A549 (cell line): ENCODE data around the gene NLRP4. TPM values are rescaled to one million over a fixed set of nuclear protein-coding genes. Genes with fewer than 3 reads are reported as not detected.

Source experiments
- ATAC-seq, 2 experiments: fragments of 200-7000 bp in 1 of 2; fragments of >200 bp in 1 of 2; cut with Nextera tagmentation in 1 of 2; cut with Tn5 transposase in 1 of 2; 3 replicates each; pipeline versions ENCODE4 v1.8.0 to v1.9.1; 2018 to 2020; ENCODE audit warnings: mild to moderate bottlenecking in 1 of 2, moderate library complexity in 1 of 2
- CTCF ChIA-PET: fragments of 300-600 bp; sonication (Branson Sonifier 250); formaldehyde crosslinking; extraction: SDS; loops from one replicate; lab custom pipeline; 2021; ENCODE audit warnings: antibody characterized with exemption, inconsistent platforms; lab: Yijun Ruan, JAX
- POLR2A ChIA-PET: fragments of 350-600 bp; formaldehyde crosslinking; extraction: SDS; loops from one replicate; lab custom pipeline; 2021; ENCODE audit warnings: antibody characterized with exemption, inconsistent platforms; lab: Yijun Ruan, JAX
- DNase-seq, 2 experiments: peaks; one replicate each; pipeline versions ENCODE4 v3.0.0 to v3.0.0-alpha.2; 2011 to 2016; ENCODE audit warnings: low read depth in 1 of 2, low spot score in 1 of 2
- FAIRE-seq: peaks from 2 replicates; lab custom pipeline; 2011; peaks lifted over from hg19 to GRCh38; lab: Jason Lieb, UNC
- H3K27ac ChIP-seq, 2 experiments: fragments of >200 bp; sonication (Bioruptor Twin); formaldehyde crosslinking; 3 replicates each; pipeline ENCODE4 v1.5.1; 2016 to 2017
- H3K4me1 ChIP-seq: fragments of >200 bp; sonication (Bioruptor Twin); formaldehyde crosslinking; 3 replicates; pipeline ENCODE4 v1.6.1; 2016
- H3K4me2 ChIP-seq: fragments of >200 bp; sonication (Bioruptor Twin); formaldehyde crosslinking; 3 replicates; pipeline ENCODE4 v1.6.1; 2016
- H3K4me3 ChIP-seq: fragments of >200 bp; sonication (Bioruptor Twin); formaldehyde crosslinking; 3 replicates; pipeline ENCODE4 v1.5.1; 2016
- H3K9me3 ChIP-seq: fragments of >200 bp; sonication (Bioruptor Twin); formaldehyde crosslinking; 3 replicates; pipeline ENCODE4 v1.6.1; 2016
- BCL3 ChIP-seq: fragments of >200 bp; sonication (Bioruptor Twin); formaldehyde crosslinking; IDR thresholded peaks from 3 replicates; pipeline ENCODE4 v1.6.1; 2016
- BHLHE40 ChIP-seq: IDR thresholded peaks from 2 replicates; pipeline ENCODE4 v1.6.1; 2012; ENCODE audit warnings: low read depth, low read length, inconsistent platforms
- CBX2 ChIP-seq: fragments of 200-600 bp; sonication (generic); IDR thresholded peaks from 2 replicates; pipeline ENCODE4 v1.6.1; 2016; ENCODE audit warnings: low read depth, mild to moderate bottlenecking, borderline replicate concordance
- EHF ChIP-seq: fragments of 250-450 bp; sonication (Bioruptor Pico); IDR thresholded peaks from 2 replicates; pipeline ENCODE4 v1.5.0; 2020; ENCODE audit warnings: mild to moderate bottlenecking
- ELK1 ChIP-seq: fragments of 150-350 bp; IDR thresholded peaks from 2 replicates; pipeline ENCODE4 v1.6.1; 2014; ENCODE audit warnings: low read depth, mild to moderate bottlenecking, low read length
- FOSB ChIP-seq: fragments of 250-450 bp; sonication (Bioruptor Pico); IDR thresholded peaks from 2 replicates; pipeline ENCODE4 v1.5.0; 2020; ENCODE audit warnings: mild to moderate bottlenecking, moderate library complexity
- FOSL2 ChIP-seq, 2 experiments: fragments of 450-650 bp in 1 of 2; fragments of >200 bp in 1 of 2; sonication (Bioruptor Twin) in 1 of 2; formaldehyde crosslinking; IDR thresholded peaks; 2 replicates each; pipeline versions ENCODE4 v1.5.0 to v1.6.1; 2016 to 2020; ENCODE audit warnings: mild to moderate bottlenecking in 1 of 2, moderate library complexity in 1 of 2
- FOXS1 ChIP-seq: fragments of 250-450 bp; sonication (Bioruptor Pico); IDR thresholded peaks from 2 replicates; pipeline ENCODE4 v1.5.0; 2020; ENCODE audit warnings: mild to moderate bottlenecking, moderate library complexity
- GATA3 ChIP-seq: IDR thresholded peaks from 2 replicates; pipeline ENCODE4 v1.6.1; 2012; ENCODE audit warnings: borderline replicate concordance
- HDAC2 ChIP-seq: fragments of 200-600 bp; sonication (generic); IDR thresholded peaks from 2 replicates; pipeline ENCODE4 v1.6.1; 2016
- HEYL ChIP-seq: fragments of 250-450 bp; sonication (Bioruptor Pico); IDR thresholded peaks from 2 replicates; pipeline ENCODE4 v1.8.0; 2021; ENCODE audit warnings: mild to moderate bottlenecking, moderate library complexity
- HOXB13 ChIP-seq: fragments of 250-450 bp; sonication (Bioruptor Pico); IDR thresholded peaks from 2 replicates; pipeline ENCODE4 v1.5.0; 2020; ENCODE audit warnings: low read depth, mild to moderate bottlenecking, moderate library complexity
- KDM5A ChIP-seq: fragments of 200-600 bp; sonication (generic); IDR thresholded peaks from 2 replicates; pipeline ENCODE4 v1.6.1; 2016; ENCODE audit warnings: antibody characterized with exemption, mild to moderate bottlenecking
- MYC ChIP-seq: IDR thresholded peaks from 2 replicates; pipeline ENCODE4 v1.6.1; 2012; ENCODE audit warnings: mild to moderate bottlenecking, inconsistent platforms, low read length, improper control_type of control experiment, borderline replicate concordance
- NR3C1 ChIP-seq: fragments of >200 bp; sonication (Bioruptor Twin); formaldehyde crosslinking; IDR thresholded peaks from 3 replicates; pipeline ENCODE4 v1.6.1; 2017
- PBX3 ChIP-seq: IDR thresholded peaks from 2 replicates; pipeline ENCODE4 v1.6.1; 2012
- REST ChIP-seq: fragments of 200-600 bp; sonication (generic); IDR thresholded peaks from 2 replicates; pipeline ENCODE4 v1.6.1; 2016; ENCODE audit warnings: antibody characterized with exemption, mild to moderate bottlenecking, moderate library complexity
- RFX5 ChIP-seq: fragments of 450-650 bp; IDR thresholded peaks from 2 replicates; pipeline ENCODE4 v1.7.1; 2014; ENCODE audit warnings: antibody characterized with exemption, mild to moderate bottlenecking, moderate library complexity
- RNF2 ChIP-seq: fragments of 200-600 bp; sonication (generic); IDR thresholded peaks from 2 replicates; pipeline ENCODE4 v1.6.1; 2016; ENCODE audit warnings: low read depth, mild to moderate bottlenecking, antibody characterized with exemption, moderate library complexity, borderline replicate concordance
- SMC3 ChIP-seq: fragments of >200 bp; sonication (Bioruptor Twin); formaldehyde crosslinking; IDR thresholded peaks from 3 replicates; pipeline ENCODE4 v1.6.1; 2018; ENCODE audit warnings: inconsistent platforms
- SREBF2 ChIP-seq: fragments of 450-650 bp; IDR thresholded peaks from 2 replicates; pipeline ENCODE4 v1.6.1; 2014; ENCODE audit warnings: mild to moderate bottlenecking, moderate library complexity
- TP53 ChIP-seq: fragments of 250-450 bp; sonication (Bioruptor Pico); IDR thresholded peaks from 2 replicates; pipeline ENCODE4 v1.5.0; 2021; ENCODE audit warnings: mild to moderate bottlenecking, moderate library complexity
- USF2 ChIP-seq: fragments of 450-650 bp; IDR thresholded peaks from 2 replicates; pipeline ENCODE4 v1.6.1; 2014; ENCODE audit warnings: antibody characterized with exemption
- ZC3H11A ChIP-seq: fragments of 450-650 bp; IDR thresholded peaks from 2 replicates; pipeline ENCODE4 v1.6.1; 2014; ENCODE audit warnings: antibody characterized with exemption, mild to moderate bottlenecking
- ZSCAN20 ChIP-seq: fragments of 250-450 bp; sonication (Bioruptor Pico); IDR thresholded peaks from 2 replicates; pipeline ENCODE4 v1.8.0; 2022; ENCODE audit warnings: mild to moderate bottlenecking, moderate library complexity
- WGBS: methylation state at CpG from one replicate; pipeline ENCODE4 v1.1.6; 2017; ENCODE audit errors: missing lambda C conversion rate; 5-methylcytosine and 5-hydroxymethylcytosine counted together
- polyA plus RNA-seq, 4 experiments: library from polyadenylated mRNA; depleted of rRNA in 3 of 4; stranded (reverse); fragments of >200 nt; fragmentation: RNase III in 1 of 4; extraction: RNeasy Plus Mini Kit Qiagen cat#74134 plus additional on column Dnase treatment in 1 of 4; gene quantifications; 2 replicates in 3 of 4; 3 replicates in 1 of 4; pipeline ENCODE4 v1.2.3, GENCODE V29; 2011 to 2017

The NLRP4 gene
- polyA plus RNA-seq, 2 of the 4 experiments (the other 2 are of a cell fraction), result 0.10 TPM; not detected in 1

DNA sequence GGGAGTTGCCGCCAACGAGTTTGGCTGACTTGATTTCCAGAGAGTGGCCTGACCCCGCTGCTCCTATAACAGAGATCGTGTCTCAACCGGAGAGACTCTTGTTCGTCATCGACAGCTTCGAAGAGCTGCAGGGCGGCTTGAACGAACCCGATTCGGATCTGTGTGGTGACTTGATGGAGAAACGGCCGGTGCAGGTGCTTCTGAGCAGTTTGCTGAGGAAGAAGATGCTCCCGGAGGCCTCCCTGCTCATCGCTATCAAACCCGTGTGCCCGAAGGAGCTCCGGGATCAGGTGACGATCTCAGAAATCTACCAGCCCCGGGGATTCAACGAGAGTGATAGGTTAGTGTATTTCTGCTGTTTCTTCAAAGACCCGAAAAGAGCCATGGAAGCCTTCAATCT lies 21.6 kb downstream of the NLRP4 start (continued):
- TF ChIP-seq REST (no peak), BHLHE40 (no peak), ZC3H11A (no peak), MYC (no peak), SREBF2 (no peak), EHF (CRISPR knock-in tag) (no peak)

- 36% methylated on average over 14 of the region's 14 CpGs for WGBS
- ATAC-seq (no peak), FAIRE-seq (no peak), DNase-seq (no peak)
- CTCF ChIA-PET, result interaction anchor here (1.3 kb wide), 1 partner anchor 21 kb away, joined by 3 read pairs; no protein-coding TSS in a partner anchor
- Histone ChIP-seq H3K9me3 (peaks cover 21% of the 10 kb centered on the region), H3K4me3 (no peak overlapping the region), H3K4me1 (no peaks in the 10 kb centered on the region), H3K27ac (no peak overlapping the region), H3K4me2 (no peak overlapping the region)
- TF ChIP-seq KDM5A, result no peak
- TF ChIP-seq HOXB13 (CRISPR knock-in tag), result no peak
- no peak for TF ChIP-seq FOSL2 (IDR thresholded peaks at IDR 0.05)
- no peak for TF ChIP-seq FOSL2 (CRISPR knock-in tag; IDR thresholded peaks at IDR 0.05)
- TF ChIP-seq FOXS1, result no peak
- no peak for TF ChIP-seq HDAC2
- TF ChIP-seq NR3C1, result no peak
- no peak for TF ChIP-seq CBX2
- TF ChIP-seq PBX3, result no peak
- TF ChIP-seq MYC, result no peak
- no peak for TF ChIP-seq BCL3
- TF ChIP-seq RNF2, result no peak
- POLR2A ChIA-PET, result no interaction called here
Measured at GRCh38 chr19:55858401-55858800, 22.1 kb downstream of the NLRP4 start.

DNA sequence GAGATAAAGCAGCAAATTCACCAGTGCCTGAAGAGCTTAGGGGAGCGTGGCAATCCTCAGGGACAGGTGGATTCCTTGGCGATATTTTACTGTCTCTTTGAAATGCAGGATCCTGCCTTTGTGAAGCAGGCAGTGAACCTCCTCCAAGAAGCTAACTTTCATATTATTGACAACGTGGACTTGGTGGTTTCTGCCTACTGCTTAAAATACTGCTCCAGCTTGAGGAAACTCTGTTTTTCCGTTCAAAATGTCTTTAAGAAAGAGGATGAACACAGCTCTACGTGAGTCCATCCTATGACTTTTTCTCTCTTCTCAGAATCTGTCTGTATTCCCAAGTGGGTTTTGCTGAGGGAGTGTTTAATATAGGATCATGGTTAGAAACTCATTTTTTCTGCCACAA lies 22.6 kb downstream of the NLRP4 start:
- no peak for DNase-seq
- no peak for ATAC-seq
- 5% methylated on average over 5 of the region's 5 CpGs for WGBS
- POLR2A ChIA-PET, result no interaction called here
- Histone ChIP-seq H3K4me2 (no peak overlapping the region), H3K9me3 (peaks cover 22% of the 10 kb centered on the region), H3K4me3 (no peak overlapping the region), H3K27ac (no peak overlapping the region), H3K4me1 (no peaks in the 10 kb centered on the region)
- CTCF ChIA-PET, result interaction anchor here (0.9 kb wide), 1 partner anchor 10 kb away, joined by 3 read pairs; no protein-coding TSS in a partner anchor
- no peak for FAIRE-seq
- TF ChIP-seq GATA3, result no peak
- TF ChIP-seq FOSB (CRISPR knock-in tag), result no peak
- TF ChIP-seq EHF (CRISPR knock-in tag), result no peak
- TF ChIP-seq HEYL (CRISPR knock-in tag), result no peak
- TF ChIP-seq USF2, result no peak
- no peak for TF ChIP-seq RNF2
- no peak for TF ChIP-seq ZSCAN20 (CRISPR knock-in tag)
- TF ChIP-seq HOXB13 (CRISPR knock-in tag), result no peak
- no peak for TF ChIP-seq TP53
- TF ChIP-seq ELK1, result no peak
- no peak for TF ChIP-seq SMC3
- TF ChIP-seq PBX3, result no peak
- no peak for TF ChIP-seq RFX5
